Activated CD8-positive, alpha-beta memory T cell treated with anti-CD3 and anti-CD28 coated beads, Interleukin-2, amount 10 ng/mL, durations not matched to agents 7 days and 5 days (primary cell): Measurements from ENCODE around the gene CNOT6. TPM values are rescaled to one million over a fixed set of nuclear protein-coding genes. Genes with fewer than 3 reads are reported as not detected.

Experiments used
- ATAC-seq: fragments of 150-1000 bp; cut with Tn5 transposase; one replicate; pipeline ENCODE4 v1.10.0; 2021; ENCODE audit warnings: moderate library complexity
- CTCF ChIA-PET: fragments of 350-600 bp; sonication (Branson Sonifier 250); formaldehyde crosslinking; loops from one replicate; lab custom pipeline; 2021; ENCODE audit warnings: antibody characterized with exemption; lab: Charles Lee
- DNase-seq: peaks from one replicate; pipeline ENCODE4 v3.0.0-alpha.2; 2020
- H3K27ac Mint-ChIP-seq: one replicate; pipeline ENCODE4 v1.8.0; 2021; ENCODE audit warnings: mild to moderate bottlenecking, mixed read lengths
- H3K27me3 Mint-ChIP-seq: one replicate; pipeline ENCODE4 v1.8.0; 2021; ENCODE audit warnings: mixed read lengths
- H3K36me3 Mint-ChIP-seq: one replicate; pipeline ENCODE4 v1.8.0; 2021; ENCODE audit warnings: mild to moderate bottlenecking, mixed read lengths
- H3K4me1 Mint-ChIP-seq: one replicate; pipeline ENCODE4 v1.8.0; 2021; ENCODE audit warnings: mixed read lengths
- H3K4me3 Mint-ChIP-seq: one replicate; pipeline ENCODE4 v1.8.0; 2021; ENCODE audit warnings: mild to moderate bottlenecking, moderate library complexity, mixed read lengths
- H3K9me3 Mint-ChIP-seq: one replicate; pipeline ENCODE4 v1.8.0; 2022; ENCODE audit warnings: low read depth, mixed read lengths
- total RNA-seq, 2 experiments: library from RNA; stranded (reverse); gene quantifications; one replicate each; pipeline ENCODE4 v1.2.3, GENCODE V29; 2021

CNOT6 gene
- total RNA-seq, 2 experiments from 2014 or later: 39.7 to 44.4 TPM

DNA sequence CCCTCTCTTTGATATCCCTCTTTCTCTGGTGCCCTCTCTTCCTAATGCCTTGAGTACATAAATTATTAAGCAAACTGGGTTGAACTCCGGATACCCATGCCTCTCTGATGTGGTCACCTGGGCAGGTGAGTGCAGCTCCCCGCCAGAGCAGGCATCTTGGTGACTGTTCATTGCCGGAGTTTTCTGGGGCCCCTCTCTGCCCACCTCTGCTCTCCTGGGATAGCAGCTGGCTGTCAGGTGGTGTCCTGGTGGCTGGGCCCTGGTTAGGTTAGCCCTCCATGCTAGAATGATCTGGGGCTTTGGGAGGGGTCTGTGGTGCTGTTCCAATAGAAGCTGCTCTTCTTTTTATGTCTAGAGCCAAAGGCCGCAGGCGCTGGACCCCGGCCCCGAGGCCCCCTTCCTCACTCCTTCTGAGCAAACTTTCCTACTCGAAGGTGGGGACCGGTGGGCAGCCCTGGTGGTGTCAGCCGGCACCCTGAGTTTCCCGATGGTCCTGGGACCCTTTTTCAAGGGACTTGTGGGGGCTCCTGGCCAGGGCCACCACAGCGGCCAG is 102.0 kb downstream of the CNOT6 start:
- no peak overlapping the region for H3K4me3 Mint-ChIP-seq
- no peaks in the 10 kb centered on the region for H3K9me3 Mint-ChIP-seq
- H3K27ac Mint-ChIP-seq: no peak overlapping the region
- CTCF ChIA-PET: no interaction called here
- H3K36me3 Mint-ChIP-seq: peaks cover 2% of the 10 kb centered on the region
- peaks cover 4% of the 10 kb centered on the region for H3K4me1 Mint-ChIP-seq
- DNase-seq (peak; percentile 4), ATAC-seq (no peak)
- peaks cover 18% of the 10 kb centered on the region for H3K27me3 Mint-ChIP-seq

DNA sequence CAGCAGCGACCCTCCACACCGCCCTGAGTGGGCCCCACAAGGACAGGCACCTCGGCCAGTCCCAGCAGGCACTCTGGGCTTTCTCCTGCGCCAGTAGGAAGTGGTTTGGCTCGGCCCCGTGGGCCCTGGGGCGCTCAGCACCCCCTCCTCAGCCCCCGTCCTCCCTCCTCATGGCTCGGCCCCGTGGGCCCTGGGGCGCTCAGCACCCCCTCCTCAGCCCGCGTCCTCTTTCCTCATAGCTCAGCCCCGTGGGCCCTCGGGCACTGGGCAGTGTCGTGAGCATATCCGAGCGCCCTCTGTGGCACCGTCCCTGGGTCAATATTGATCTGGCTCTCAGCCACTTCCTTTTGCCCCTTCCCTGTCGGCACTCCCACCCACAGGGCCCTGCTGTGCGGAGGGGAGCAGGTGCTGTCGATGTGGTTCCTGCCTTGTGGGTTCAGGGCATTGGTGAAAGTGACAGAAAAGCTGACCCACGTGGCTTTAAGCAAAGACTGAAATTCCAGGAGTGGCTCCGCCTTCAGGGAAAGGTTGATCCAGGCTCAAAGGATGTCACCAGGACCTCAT is 102.6 kb downstream of the CNOT6 start:
- H3K36me3 Mint-ChIP-seq: peaks cover 2% of the 10 kb centered on the region
- CTCF ChIA-PET: no interaction called here
- ATAC-seq: no peak
- peaks cover 18% of the 10 kb centered on the region for H3K27me3 Mint-ChIP-seq
- H3K4me1 Mint-ChIP-seq: peaks cover 4% of the 10 kb centered on the region
- H3K9me3 Mint-ChIP-seq: no peaks in the 10 kb centered on the region
- H3K4me3 Mint-ChIP-seq: no peak overlapping the region
- H3K27ac Mint-ChIP-seq: no peak overlapping the region
- DNase-seq: no peak

DNA sequence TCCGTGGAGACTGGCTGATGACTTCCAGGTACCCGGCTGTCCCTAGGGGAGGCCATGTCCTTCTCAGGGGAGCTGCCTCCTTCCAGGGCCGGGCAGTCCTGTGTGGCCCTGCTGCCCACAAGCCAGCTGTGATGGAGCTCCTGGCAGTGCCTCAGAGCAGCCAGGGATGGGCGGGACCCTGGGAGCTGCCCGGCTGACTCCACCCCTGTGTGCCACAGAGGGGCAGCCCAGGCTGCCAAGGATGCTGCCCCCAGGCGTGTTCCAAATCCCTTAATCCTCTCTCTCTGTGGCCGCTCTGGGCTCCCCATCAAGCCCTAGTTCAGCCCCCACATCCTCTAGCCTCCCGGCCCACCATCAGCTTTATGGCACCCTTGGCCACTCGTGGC is 104.1 kb downstream of the CNOT6 start:
- DNase-seq (peak; percentile 31), ATAC-seq (no peak)
- Mint-ChIP-seq H3K9me3 (no peaks in the 10 kb centered on the region), H3K36me3 (no peaks in the 10 kb centered on the region), H3K27ac (no peak overlapping the region), H3K27me3 (peaks cover 4% of the 10 kb centered on the region), H3K4me1 (no peaks in the 10 kb centered on the region), H3K4me3 (no peak overlapping the region)
- CTCF ChIA-PET: no interaction called here

DNA sequence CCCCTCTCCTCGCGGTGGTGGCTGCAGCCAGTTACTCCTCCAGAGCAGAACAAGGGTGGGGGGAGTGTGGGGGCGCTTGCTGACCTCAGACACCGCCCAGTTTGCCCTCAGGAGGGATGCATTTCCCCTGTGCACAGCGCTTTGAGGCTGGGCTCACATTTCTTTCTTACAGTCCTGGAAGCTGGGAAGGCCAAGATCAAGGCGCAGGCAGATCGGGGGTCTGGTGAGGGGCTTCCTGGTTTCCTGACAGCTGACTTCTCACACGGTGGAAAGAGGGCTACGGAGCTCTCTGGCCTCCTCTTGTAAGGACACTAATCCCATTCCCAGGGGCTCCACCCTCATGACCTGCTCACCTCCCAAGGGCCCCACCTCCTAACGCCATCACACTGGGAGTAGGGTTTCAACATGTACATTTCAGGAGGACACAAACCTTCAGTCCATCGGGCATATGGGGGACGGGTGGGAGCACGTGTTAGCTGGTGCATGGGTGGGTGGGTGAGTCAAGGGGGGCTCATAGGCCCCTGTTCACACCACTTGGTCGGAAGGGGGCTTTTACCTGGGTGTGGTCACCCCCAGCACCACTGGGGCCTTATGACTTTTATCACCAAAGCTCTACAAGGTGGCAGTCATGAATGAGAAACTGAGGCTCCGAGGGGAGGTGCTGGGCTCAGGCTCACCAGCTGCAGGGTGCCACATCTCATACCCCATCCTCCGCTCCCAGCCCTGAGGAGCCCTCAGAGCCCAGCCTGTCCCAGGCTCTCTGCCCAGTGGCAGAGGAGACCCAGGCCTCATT is 104.8 kb downstream of the CNOT6 start:
- Mint-ChIP-seq H3K27ac (no peak overlapping the region), H3K27me3 (no peaks in the 10 kb centered on the region), H3K4me3 (no peak overlapping the region), H3K4me1 (no peaks in the 10 kb centered on the region), H3K36me3 (no peaks in the 10 kb centered on the region), H3K9me3 (no peaks in the 10 kb centered on the region)
- CTCF ChIA-PET: no interaction called here
- DNase-seq (peak; percentile 31), ATAC-seq (no peak)

DNA sequence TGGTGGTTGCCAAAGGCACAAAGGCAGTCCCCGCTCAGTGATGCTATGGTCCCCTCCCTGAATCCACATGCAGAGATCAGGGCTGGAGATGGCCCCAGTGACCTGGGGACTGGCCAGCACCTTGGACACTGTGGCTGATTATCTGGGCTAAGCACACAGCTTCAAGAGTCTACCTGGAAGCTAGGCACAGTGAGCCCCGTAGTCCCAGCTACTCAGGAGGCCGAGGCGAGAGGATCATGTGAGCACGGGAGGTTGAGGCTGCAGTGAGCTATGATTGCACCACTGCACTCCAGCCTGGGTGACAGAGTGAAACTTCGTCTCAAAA is 105.4 kb downstream of the CNOT6 start:
- CTCF ChIA-PET: no interaction called here
- Mint-ChIP-seq H3K4me3 (no peak overlapping the region), H3K4me1 (no peaks in the 10 kb centered on the region), H3K36me3 (no peaks in the 10 kb centered on the region), H3K27me3 (no peaks in the 10 kb centered on the region), H3K27ac (no peak overlapping the region), H3K9me3 (no peaks in the 10 kb centered on the region)
- no peak for ATAC-seq
- peak; percentile 32 for DNase-seq

DNA sequence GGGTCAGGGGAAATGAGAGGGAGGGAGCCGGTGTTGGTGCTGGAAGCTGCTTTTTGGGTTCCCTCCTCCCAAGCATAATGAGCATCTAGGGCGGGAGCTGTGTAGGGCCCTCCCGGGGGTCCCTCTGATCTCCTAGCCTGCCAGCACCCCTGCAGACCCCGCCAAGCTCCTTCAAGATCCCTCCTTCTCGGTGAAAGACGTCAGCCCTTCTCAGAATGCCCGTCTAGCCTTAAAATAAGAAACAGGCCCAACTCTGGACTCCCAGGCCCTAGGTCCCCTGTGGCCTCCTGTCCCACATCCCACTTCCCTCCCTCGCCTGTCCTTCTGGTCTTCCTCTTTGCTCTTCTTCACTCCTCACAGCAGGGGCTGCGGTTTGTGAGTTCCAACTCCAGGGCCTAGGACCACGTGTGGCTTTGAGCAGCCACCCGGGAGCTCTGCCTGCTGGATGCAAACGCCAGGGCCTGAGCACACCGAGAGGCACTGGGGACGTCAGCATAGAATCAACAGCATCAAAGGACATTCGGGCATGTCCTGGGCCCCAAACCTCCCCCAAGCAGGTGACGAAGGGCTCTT is 105.9 kb downstream of the CNOT6 start:
- no peak for DNase-seq
- H3K4me3 Mint-ChIP-seq: no peak overlapping the region
- no peak overlapping the region for H3K27ac Mint-ChIP-seq
- no peaks in the 10 kb centered on the region for H3K9me3 Mint-ChIP-seq
- no peak for ATAC-seq
- CTCF ChIA-PET: no interaction called here
- no peaks in the 10 kb centered on the region for H3K36me3 Mint-ChIP-seq
- no peaks in the 10 kb centered on the region for H3K27me3 Mint-ChIP-seq
- no peaks in the 10 kb centered on the region for H3K4me1 Mint-ChIP-seq

DNA sequence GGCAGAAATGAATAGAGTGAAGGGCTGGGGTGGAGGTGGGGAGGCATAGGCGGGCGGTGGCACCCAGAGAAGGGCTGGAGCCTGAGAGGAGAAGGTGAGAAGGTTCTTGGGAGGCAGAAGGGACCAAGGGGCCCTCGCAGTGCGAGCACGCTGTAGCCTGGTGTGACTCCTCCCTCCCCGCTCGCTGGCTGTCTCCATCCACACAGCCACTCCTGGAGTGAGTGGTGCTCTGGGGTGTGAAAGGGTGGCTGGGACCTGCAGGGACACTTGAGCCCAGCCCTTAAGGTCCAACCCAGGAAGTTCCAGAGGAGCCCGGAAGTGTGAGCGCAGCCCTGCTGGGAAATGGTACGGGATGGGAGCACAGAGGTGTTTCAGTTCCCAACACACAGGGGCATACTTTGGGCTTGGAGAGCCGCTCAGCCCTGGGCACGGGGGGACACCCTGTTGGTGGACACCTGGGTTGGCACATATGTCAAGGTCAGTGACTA is 106.4 kb downstream of the CNOT6 start:
- no peaks in the 10 kb centered on the region for H3K4me1 Mint-ChIP-seq
- H3K27me3 Mint-ChIP-seq: no peaks in the 10 kb centered on the region
- CTCF ChIA-PET: no interaction called here
- no peak for ATAC-seq
- H3K9me3 Mint-ChIP-seq: no peaks in the 10 kb centered on the region
- H3K36me3 Mint-ChIP-seq: no peaks in the 10 kb centered on the region
- H3K4me3 Mint-ChIP-seq: no peak overlapping the region
- H3K27ac Mint-ChIP-seq: no peak overlapping the region
- no peak for DNase-seq

DNA sequence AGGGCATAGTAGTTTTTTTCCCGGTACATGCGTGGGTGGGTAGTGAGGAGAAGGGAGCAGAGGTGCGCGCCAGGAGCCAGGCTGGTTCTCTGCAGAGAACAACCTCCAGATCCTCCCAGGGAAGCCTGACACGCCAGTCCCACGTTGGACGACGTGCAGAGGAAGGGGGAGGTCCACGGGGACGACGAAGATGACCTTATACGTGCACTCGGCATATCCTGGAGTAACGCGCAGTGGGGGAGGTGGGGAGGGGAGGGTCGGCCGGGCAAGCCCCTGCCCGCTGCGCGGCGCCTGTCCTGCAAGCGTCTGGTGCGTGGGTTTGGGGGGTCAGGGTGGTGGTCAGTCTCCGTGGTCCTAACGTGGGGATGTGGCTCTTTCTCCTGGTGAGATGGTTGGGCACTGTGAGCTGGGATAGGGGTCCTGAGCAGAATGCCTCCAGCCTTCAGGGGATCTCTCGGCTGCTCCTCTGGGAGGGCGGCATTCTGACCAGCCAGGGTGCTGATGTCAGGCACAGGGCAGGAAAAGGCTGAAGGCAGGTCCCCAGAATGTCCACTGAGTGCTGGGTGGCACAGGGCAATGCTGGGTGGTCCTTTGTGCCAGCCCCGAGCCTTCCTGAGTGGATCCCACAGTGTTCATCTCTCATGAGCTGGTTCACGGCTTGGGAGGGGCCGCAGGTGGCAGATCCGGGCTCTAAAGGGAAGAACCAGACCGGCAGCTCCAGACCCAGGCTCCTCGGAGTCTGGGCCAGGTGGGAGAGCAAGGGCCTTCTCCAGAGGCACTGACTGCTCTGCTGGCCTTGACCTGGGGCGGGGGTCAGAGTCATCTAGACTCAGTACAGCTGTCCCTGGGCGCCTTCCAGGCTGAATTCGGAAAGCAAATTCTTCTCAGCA is 107.7 kb downstream of the CNOT6 start:
- H3K27me3 Mint-ChIP-seq: no peaks in the 10 kb centered on the region
- no peaks in the 10 kb centered on the region for H3K36me3 Mint-ChIP-seq
- no peak overlapping the region for H3K4me3 Mint-ChIP-seq
- H3K27ac Mint-ChIP-seq: no peak overlapping the region
- no peaks in the 10 kb centered on the region for H3K9me3 Mint-ChIP-seq
- CTCF ChIA-PET: interaction anchor here (1.3 kb wide), 2 partner anchors 17 kb away, joined by 3 read pairs; no protein-coding TSS in a partner anchor
- no peaks in the 10 kb centered on the region for H3K4me1 Mint-ChIP-seq
- no peak for DNase-seq
- ATAC-seq: no peak

DNA sequence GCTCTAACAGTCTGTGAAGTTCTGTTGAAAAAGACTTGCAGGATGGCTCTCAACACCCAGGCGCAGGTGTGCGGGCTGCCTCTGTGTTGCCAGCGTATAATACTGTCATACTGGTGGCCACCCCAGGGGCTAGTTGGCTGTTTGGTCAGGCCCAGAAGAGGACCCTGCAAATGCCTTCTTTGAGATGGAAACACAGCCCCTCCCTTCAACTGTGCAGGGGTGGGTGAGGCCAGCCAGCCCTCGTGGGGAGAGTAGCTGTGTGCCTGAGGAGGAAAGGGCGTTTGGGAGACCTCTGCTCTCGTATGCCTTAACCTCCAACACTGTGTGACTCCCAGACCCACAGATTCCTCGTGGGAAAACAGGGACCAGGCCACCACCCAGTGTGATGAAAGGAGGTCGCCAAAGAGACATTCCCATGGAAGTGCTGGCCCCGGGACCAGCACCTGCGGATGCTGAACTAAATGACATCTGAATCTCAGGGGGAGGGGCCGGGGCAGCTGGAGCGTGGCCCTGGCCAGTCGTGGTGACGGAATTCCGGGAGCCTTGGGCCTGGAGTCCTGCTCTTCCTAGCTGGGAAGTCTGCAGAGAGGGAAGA is 108.4 kb downstream of the CNOT6 start:
- Mint-ChIP-seq H3K4me3 (no peak overlapping the region), H3K4me1 (no peaks in the 10 kb centered on the region), H3K27ac (no peak overlapping the region), H3K36me3 (no peaks in the 10 kb centered on the region), H3K9me3 (no peaks in the 10 kb centered on the region), H3K27me3 (no peaks in the 10 kb centered on the region)
- DNase-seq: no peak
- CTCF ChIA-PET: interaction anchor here (1.3 kb wide), 2 partner anchors 17 to 18 kb away, joined by 3 read pairs; no protein-coding TSS in a partner anchor
- ATAC-seq: no peak

DNA sequence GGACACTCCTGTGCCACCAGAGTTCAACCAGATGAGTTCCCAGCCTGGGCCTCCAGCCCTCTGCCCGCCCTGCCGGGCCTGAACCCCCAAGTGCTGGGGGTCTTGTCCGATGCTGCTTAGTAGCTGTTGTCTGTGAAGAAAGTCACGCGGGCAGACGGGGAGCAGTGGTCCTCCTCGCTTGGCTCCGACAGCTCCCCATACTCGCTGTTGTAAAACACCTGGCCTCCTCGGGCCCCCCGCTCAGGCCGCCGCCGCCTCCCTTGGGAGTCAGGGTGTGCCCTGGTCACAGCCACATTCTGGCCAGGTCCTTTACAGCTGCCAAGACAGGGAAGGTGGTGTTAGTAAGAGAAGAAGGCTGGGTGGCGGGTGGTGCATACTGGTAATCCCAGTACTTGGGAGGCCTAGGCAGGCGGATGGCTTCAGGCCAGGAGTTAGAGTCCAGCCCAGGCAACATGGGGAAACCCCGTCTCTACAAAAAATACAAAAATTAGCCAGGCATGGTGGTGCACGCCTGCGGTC is 109.0 kb downstream of the CNOT6 start:
- H3K27ac Mint-ChIP-seq: no peak overlapping the region
- no peaks in the 10 kb centered on the region for H3K4me1 Mint-ChIP-seq
- no peak for DNase-seq
- no peaks in the 10 kb centered on the region for H3K36me3 Mint-ChIP-seq
- H3K9me3 Mint-ChIP-seq: no peaks in the 10 kb centered on the region
- no peaks in the 10 kb centered on the region for H3K27me3 Mint-ChIP-seq
- CTCF ChIA-PET: interaction anchor here (1.3 kb wide), 2 partner anchors 16 to 19 kb away, joined by 3 read pairs; no protein-coding TSS in a partner anchor
- no peak for ATAC-seq
- no peak overlapping the region for H3K4me3 Mint-ChIP-seq

DNA sequence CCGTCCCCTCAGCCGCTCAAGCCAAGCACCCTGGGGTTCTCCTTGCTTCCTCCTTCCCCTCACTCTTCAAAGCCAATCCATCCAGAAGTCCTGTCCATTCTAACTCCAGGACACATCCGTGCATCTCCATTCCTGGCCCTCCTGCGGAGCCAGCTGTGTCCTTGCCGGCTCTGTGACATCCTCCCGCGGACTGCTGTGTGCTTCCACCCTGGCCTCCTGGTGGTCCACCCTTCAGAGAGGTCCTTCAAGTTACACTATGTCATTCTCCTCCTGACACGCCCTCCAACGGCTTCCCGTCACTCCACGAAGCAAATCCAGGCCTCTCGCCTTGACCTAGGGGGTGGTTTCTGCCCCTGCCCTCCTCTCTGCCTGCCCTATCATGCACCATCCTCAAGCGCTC is 110.1 kb downstream of the CNOT6 start:
- CTCF ChIA-PET: interaction anchor here (1.3 kb wide), 1 partner anchor 288 kb away, joined by 4 read pairs; no protein-coding TSS in a partner anchor
- Mint-ChIP-seq H3K27ac (no peak overlapping the region), H3K9me3 (no peaks in the 10 kb centered on the region), H3K4me1 (no peaks in the 10 kb centered on the region), H3K36me3 (no peaks in the 10 kb centered on the region), H3K4me3 (no peak overlapping the region), H3K27me3 (no peaks in the 10 kb centered on the region)
- no peak for DNase-seq
- ATAC-seq: no peak

DNA sequence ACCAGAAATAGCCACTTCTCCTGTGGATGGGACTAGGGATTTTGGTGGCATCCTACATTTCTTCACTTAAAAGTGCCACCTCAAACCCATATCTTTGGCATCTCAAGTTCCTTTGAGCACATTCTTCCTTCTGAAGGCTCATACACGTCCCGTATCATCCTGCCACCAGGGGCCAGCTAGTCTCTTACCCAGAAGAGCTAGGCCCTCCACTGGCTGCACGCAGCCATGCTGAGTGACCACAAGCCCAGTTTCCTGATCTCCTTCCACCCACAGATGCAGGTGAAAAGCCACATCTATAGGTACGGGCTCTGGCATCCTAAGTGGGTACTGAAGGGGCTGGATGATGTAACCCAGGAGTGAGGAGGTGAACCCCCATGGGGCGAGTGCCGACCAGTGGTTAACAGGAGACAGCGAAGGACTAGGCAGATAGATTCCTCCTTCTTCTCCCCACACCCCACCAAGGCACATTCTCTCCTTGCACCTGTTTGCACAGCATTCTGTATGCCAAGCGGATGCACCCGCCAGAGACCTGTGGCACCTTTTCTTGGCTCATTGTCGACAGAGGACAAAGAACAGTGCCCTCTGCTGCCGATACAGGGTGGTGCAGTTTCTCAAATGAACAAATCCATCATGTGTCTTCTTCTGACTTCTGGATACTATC is 111.5 kb downstream of the CNOT6 start:
- ATAC-seq (peak; percentile 75), DNase-seq (peak; percentile 79)
- Mint-ChIP-seq H3K27me3 (no peaks in the 10 kb centered on the region), H3K9me3 (no peaks in the 10 kb centered on the region), H3K27ac (no peak overlapping the region), H3K4me1 (no peaks in the 10 kb centered on the region), H3K4me3 (no peak overlapping the region), H3K36me3 (no peaks in the 10 kb centered on the region)
- CTCF ChIA-PET: interaction anchor here (0.8 to 1.3 kb wide), 13 partner anchors 11 to 359 kb away, joined by 3 to 9 read pairs (median 4); no protein-coding TSS in a partner anchor
